Hematopoietic multipotent progenitor cell (in vitro differentiated cells): Measurements from ENCODE around the gene SV2B. TPM values are rescaled to one million over a fixed set of nuclear protein-coding genes. Genes with fewer than 3 reads are reported as not detected.
A peak's percentile ranks its signal among the peaks of the same experiment; 100 is the strongest.
"Not testable (repeated sequence)": the region's sequence is repeated elsewhere in the genome, so short reads cannot be mapped to it uniquely, and the experiment has no call there.

Experiments used
- DNase-seq, 3 donors: peaks; one replicate each; pipeline ENCODE4 v3.0.0-alpha.2; 2011 to 2015; ENCODE audit warnings: low read depth in 2 of 3, low spot score in 2 of 3
- total RNA-seq: library from RNA; depleted of rRNA; stranded (reverse); fragments of >200 nt; gene quantifications from one replicate; pipeline ENCODE4 v1.2.3, GENCODE V29; 2012

Gene SV2B, protein sequence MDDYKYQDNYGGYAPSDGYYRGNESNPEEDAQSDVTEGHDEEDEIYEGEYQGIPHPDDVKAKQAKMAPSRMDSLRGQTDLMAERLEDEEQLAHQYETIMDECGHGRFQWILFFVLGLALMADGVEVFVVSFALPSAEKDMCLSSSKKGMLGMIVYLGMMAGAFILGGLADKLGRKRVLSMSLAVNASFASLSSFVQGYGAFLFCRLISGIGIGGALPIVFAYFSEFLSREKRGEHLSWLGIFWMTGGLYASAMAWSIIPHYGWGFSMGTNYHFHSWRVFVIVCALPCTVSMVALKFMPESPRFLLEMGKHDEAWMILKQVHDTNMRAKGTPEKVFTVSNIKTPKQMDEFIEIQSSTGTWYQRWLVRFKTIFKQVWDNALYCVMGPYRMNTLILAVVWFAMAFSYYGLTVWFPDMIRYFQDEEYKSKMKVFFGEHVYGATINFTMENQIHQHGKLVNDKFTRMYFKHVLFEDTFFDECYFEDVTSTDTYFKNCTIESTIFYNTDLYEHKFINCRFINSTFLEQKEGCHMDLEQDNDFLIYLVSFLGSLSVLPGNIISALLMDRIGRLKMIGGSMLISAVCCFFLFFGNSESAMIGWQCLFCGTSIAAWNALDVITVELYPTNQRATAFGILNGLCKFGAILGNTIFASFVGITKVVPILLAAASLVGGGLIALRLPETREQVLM
- total RNA-seq = 0.27 TPM

DNA sequence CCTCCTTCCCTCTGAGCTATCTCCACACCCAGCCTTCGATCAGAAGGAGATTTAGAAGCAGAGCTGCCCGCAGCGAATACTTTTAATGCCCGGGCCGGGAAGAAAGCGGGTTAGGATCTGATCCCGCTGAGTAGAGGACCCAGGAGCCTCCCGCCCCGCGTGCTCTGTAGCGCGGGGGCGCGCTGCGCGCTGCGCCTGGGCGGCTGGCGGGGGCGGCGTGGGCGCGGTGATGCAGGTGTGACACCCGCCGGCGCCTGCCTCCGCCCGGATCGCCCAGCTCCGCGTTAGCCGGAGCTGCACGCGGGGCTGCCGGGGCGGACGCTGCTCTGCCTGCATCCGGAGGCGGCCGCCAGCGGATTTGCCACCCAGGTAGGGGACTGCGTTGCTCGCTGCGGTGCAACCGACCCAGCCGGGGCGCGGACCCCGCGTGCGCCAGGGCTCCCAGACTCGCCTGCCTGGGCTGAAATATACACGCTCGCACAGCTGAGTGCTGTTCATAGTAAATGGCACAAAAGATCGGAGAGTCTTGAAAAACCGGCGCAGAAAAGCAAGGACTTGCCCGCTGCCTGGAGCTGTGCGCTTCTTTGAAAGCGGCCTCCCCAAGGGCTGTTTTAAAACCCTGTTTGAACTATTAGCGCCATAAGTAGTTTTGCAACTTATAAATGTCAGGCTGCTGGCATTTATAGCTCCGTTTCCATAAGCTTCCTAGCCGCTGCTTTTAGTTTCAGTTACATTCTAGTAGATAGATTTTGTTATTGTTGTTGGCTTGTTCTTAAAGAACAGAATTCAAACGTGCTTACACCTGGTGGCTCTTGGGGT, at the start of gene SV2B:
Gene SV2B, plus strand, starts transcription at position 263 of the 819 bp plus-strand sequence. CDS start 126,007 bp downstream, outside the sequence.
- peak; percentile 10 to 31 (median 18) for DNase-seq

DNA sequence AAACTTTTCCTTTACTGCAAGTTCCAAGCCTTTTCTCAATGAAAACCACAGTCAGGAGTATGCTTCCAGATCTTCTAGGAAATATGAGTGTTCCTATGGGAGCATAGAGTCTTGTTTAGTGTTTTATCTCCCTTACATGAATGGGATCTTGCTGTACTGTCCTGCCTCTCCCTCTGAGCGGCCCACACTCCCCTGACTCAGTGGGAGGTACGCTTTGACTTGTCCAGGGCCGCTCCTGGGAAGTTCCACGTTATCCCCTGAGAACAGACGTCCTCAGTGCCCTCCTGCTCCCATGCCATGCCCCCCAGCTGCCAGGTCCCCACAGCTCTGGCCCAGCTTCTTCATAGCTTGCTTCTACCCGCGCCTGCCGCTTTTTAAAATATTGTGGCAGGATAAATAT, 48.8 kb upstream of the SV2B start:
- no peak for DNase-seq

DNA sequence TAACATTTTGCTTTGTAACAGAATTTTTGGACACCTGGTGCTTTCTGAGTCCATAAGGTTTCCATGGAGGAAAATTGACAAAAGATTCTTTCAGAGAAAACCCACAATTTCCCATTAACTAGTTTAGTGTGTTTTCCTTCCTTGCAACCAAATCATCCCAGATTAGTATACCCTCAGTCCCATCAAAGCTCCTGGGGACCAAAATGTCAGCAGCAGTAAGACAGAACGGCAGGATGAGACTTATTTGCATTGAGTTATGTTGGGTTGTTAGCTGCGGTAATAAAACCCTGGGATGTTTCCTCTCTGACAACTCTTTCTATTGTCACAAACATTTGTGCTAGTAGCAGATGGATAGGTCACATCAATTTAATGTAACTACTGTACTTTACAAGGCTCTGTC, 45.2 kb upstream of the SV2B start:
- DNase-seq = no peak

DNA sequence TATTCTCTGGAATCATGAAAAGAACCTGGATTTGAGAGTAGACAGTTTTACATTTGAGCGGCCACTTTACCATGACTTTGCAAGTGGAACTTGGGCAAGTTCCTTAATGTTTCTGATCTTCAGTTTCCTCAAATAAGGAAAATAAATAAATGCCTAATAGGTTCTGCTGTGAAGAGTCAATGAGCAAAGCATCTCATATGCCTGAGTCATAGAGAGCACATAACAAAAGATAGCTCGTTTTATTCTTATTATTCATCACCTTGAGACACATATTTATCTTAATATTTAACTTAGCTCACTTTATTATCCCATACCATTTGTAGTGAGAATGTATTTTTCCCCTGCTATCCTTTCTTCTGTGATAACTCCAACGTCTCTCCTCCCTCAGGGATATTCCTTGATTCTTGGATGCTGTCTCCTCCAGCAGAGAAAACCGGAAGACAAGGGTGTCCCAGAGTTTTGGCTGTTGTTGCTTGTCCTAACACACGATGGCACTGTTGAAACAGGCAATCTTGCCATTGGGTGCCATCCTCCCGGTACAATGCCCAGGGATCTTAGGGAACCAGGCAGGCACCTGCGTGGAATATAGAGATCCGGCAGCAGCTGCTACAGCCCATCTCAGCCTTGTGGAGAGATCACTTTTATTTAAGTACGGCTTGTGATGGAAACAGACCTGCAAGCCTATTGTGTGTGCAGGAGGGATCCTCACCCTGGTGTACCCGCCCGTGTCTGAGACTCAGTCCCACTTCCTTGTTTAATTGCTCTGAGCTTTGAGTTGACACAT, 44.3 kb upstream of the SV2B start:
- peak in 2 of 3 donors; percentile 24 to 59 for DNase-seq

DNA sequence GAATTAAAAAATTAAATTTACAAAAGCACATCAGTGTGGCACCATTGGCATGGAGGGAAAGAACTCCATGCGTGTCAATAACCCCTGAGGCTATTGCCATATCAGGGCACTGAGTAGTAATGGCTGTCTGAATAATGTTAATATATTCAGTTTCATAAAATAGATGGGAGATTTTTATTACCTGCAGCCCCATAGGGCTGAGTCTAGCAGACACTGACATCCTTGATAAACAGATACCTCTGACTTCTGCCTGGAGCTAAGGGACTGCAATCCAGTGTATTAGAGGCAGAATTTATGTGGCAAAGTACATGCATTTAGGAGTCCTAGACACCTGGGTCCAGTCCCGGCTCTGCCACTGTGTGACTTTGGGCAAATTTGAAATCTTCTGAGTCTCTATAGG, 38.8 kb upstream of the SV2B start:
- no peak for DNase-seq

DNA sequence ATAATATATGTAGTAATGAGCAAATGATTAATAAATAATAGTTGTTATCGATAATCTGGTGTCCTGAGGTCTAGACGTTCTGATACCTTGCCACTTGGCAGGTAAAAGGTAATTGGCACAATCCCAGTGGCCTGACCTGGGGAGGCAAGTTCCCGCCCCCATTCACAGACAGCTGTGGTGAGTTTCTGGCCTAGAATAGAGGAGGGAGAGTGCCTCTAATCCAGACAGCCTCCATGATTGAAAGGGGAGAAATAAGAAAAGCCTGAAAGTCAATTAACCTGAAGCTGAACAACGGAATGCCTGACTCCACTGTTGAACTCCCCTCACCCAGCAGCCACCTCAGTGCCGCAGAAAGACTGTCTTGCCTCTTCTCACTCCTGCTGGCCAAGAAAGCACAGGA, 38.1 kb upstream of the SV2B start:
- DNase-seq = no peak

DNA sequence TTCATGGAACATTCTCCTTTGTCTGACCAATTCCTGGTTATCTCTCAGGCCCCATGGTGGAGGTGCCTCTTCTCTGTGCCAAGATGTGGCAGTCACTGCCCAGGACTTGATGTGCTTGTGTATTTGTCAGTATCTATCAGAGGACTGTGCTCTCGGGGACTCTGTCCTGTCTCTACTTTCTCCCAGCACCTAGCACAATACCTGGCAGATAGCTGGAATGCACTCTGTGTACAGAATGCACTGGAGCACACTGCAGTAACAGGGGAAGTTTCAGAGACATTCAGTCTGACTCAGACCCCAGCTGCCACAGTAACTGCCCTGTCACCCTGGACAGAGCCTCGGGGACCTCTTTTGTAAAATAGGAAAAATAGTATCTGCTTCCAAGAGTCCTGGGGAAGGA, 34.6 kb upstream of the SV2B start:
- DNase-seq = no peak

DNA sequence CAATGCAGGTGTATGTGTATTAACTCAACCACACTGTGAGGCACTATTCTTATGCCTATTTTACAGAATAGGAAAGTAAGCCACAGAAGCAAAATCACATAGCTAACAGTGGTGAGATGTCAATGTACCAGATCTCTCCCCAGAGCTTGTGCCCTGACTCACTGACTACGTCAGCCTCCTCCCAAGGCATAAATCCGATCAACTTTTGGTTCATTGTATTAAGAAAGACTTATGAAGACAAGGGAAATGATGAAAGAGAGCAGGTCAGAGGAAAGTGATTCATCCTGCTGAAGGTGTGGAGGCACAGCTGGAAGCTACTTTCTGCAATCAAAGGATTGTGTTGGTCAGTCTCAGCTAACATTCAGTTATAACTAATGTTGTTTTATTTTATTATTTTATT, 33.0 kb upstream of the SV2B start:
- no peak for DNase-seq

DNA sequence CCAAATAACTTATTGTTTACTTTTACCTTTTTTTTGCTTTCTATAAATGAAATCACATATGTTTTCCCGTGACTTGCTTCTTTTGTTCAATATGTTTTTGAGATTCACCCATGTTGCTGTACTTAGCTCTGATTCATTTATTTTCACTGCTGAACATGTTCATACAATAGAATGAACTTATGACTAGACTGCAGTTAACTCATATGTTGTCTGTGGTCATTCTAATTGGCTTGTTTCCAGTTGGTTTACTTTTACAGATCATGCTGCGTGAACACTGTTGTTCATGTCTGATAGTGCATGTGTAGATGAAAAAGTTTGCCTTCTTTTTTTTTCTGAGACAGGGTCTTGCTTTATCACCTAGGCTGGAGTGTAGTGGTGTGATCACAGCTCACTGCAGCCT, 31.6 kb upstream of the SV2B start:
- DNase-seq = no peak

DNA sequence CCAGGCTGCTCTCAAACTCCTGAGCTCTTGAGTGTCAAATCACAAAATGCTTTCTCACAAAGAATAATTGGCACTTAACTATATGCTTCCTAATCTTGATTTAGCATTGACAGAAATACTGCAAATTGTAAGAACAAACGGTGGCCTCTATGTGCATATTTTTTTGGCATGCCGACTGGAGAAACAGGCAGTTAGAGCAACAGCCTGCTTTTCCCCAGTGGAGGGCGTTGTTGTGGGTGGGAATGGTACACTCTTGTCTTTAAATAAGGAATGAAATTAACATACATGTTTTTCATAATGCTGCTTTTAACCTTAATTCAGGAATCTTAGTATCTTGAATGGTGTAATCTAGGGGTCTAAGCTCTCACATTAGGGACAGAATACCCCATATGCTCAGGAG, 31.1 kb upstream of the SV2B start:
- no peak for DNase-seq

DNA sequence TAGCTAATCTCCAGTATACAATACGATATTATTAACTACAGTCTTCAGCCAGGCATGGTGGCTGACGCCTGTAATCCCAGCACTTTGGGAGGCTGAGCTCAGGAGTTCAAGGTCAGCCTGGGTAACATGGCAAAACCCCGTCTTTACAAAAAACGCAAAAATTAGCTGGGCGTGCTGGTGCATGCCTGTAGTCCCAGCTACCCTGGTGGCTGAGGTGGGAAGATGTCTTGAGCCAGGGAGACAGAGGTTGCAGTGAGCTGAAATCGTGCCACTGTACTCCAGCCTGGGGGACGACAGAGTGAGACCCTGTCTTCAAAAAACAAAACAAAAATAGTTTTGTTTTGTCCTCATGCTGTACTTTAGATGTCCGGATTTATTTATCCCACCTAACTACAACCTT, 29.2 kb upstream of the SV2B start:
- no peak for DNase-seq

DNA sequence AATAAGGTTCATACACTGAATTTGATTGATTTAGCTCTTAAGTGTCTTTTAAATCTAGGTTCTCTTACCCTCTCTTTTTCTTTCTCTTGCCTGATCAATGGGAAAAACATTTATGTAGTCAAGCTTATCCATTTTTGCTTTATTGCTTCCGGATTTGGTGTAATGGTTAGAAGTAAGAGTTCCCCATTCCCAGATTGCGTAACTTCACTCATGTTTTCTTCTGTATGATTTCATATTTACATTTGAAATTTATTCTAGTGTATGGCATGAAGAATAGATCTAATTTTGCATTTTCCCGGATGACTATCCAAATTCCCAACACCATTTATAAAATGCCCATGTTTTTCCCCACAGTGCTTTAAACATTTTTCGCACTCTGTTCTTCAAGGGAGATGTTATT, 27.9 kb upstream of the SV2B start:
- no peak for DNase-seq

DNA sequence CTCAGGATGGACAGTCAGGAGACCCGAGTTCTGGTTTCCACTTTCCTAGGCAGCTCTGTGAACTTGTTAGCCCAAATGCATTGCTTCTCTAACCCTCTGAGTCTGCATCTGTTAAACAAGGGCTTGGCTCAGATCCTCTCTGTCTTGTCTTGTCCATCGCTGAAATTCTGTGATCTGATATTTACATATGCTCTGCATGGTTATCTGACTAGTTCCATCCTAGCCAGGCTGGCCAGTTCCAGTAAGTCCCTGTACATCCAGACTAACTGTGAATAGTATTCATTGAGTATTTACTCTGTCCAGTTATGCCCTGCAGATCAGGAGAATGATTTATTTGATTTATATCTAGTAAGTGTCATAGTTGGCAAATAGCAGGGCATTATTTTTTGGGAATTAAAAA, 27.0 kb upstream of the SV2B start:
- DNase-seq = no peak

DNA sequence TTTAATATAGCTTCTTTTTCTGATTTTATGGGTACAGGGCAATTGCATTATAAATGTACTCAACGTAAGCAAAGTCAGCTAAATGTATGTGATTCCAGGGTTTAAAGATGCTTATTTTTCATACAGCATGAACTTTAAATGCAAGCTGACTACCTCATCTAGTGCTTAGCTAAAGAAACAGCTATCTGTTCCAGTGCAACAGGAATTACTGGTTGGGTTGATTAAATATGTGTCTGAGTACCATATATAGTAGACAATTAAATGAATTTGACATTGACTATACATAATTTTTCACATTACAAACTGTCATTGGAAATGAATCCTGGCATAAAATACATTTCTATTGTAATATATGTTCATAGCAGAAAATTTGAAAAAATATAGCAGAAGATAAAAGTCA, 26.3 kb upstream of the SV2B start:
- no peak for DNase-seq

DNA sequence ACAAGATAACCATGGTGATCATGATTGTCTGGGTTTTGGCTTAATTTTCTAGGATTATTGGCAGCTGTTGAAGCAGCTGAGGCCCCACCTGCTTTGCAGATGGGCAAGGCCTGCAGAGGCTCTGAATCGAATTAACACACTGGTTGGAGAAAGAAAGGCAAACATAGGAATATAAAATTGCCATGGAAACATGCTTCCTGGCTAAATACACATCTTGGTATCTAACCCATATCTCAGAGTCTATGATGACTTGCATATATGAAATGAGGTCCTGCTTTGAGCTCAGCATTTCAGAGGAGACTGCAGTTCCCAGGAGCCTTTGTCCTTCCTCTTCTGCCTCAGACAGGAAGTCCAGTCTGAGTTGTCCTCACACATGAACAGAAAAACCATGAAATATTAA, 24.3 kb upstream of the SV2B start:
- no peak for DNase-seq

DNA sequence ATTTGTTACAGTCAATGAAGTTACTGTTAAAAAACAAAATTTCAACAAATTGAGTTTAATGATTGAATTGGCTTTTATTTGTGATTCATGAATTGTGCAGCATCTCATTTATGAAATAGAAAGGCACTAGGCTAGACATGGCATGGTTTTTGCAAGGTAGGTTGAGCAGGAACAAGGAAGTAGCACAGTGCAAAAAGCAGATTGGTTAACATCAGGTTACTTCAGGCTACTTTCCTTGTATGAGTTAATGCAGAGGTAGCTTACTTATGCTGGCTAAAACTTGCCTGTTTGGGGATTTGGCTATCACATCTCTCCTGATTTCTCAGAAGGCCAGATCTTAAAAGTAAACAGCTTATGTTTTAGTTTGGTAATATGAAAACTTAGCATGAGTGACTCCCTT, 23.0 kb upstream of the SV2B start:
- no peak for DNase-seq

DNA sequence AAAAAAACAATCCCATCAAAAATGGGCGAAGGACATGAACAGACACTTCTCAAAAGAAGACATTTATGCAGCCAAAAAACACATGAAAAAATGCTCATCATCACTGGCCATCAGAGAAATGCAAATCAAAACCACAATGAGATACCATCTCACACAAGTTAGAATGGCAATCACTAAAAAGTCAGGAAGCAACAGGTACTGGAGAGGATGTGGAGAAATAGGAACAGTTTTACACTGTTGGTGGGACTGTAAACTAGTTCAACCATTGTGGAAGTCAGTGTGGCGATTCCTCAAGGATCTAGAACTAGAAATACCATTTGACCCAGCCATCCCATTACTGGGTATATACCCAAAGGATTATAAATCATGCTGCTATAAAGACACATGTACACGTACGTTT, 6.2 kb upstream of the SV2B start:
- not testable (repeated sequence) for DNase-seq

DNA sequence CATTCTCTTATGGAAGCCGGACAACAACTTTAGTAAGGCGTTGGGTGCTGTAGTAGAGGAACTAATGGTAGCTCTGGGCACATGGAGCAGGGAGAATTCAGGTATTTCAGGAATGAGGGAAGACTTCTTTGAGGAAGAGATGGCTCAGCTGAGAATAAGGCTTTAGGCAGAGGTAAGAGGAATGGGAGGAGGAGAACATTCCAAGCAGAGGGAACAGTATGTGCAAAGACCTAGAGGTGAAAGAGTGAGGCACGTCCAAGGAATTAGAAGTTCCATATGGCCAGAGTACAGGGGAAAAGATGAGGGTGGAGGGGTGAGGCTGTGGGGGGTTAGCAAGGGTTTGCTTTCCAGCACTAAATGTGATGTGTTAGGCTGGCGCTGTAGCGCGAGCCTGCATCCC, 1.6 kb upstream of the SV2B start:
- no peak for DNase-seq

DNA sequence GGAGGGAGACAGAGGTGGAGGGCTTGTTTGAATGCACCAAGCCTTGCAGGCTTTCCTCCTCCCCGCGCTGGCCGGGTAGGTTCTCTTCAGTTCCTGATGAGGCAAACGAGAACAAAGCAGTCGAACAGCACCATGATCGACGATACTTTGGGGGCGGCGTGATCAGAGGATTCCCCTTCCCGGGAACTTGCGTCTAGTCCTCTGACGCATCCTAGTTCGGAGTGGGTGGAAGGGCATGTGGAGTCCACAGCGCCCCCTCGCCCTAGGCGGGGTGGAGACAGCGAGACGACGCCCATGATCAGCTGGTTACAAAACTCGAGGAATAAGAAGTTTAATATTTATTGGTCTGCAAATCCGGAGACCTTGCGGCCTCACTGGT, 452 bp upstream of the SV2B start:
- peak in 2 of 3 donors; percentile 41 to 43 for DNase-seq

DNA sequence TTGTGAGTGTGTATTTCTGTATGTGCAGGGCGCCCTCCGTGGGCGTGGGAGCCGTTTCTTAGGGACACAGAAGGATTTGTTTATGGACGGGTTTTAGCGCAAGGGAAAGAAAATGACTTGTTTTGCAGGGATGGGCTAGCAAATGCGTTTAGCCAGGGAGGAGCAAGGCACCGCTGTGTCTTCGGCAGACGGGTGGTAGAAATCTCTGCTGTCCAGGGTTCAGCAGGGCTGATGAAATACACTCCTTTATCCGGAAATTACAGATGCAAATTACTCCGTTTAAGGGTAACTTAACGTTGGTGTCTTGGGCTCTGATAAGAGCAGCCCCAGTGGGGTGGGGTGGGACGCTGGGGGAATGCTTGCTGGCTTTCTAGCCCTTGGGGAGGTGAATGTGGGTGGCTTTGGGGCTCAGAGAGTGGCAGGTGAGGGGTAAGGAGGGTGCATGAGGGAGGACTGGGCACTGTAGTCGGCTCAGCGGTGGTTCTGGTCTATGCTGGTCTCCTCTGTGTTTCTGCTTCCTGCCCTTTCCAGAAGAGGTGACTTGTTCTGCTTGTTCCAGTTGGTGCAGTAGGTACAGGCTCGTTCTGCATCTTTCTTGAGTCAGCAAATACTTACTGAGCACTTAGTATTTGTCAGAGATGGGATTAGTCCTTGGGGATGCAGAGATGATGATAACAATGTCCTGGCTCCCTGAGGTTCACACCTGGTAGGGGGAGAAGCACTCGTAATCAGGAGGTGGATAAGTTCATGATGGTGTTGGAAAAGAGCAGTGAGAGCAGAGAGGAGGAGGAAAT, 954 bp downstream of the SV2B start:
- DNase-seq = no peak
